HG03064 (cell line): Measurements from ENCODE around the gene MAPKAP1.
"Not testable (repeated sequence)": the region's sequence is repeated elsewhere in the genome, so short reads cannot be mapped to it uniquely, and the experiment has no call there.

Source experiments
- ATAC-seq: cut with Tn5 transposase; IDR thresholded peaks from one replicate; pipeline ENCODE4 v1.9.1; 2021; ENCODE audit warnings: low read depth; ENCODE audit not compliant: unreplicated experiment

MAPKAP1 gene

DNA sequence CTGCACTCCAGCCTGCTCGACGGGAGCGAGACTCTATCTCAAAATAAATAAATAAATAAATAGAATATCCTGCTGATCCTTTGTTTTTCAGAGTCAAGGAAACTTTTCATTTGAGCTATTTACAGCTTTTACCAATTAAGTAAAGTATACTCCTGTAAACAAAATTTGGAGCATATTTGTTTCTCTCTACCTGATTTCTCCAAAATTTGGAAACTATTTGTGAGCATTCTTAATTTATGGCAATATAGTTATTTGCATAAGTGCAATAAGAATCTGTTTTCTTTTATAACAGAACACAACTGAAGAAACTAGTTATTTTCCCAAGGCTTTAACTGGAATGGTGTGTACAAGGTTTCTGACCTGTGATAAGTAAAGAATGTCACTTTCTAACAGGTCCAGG, 135.2 kb downstream of the MAPKAP1 start:
- ATAC-seq = not testable (repeated sequence)

DNA sequence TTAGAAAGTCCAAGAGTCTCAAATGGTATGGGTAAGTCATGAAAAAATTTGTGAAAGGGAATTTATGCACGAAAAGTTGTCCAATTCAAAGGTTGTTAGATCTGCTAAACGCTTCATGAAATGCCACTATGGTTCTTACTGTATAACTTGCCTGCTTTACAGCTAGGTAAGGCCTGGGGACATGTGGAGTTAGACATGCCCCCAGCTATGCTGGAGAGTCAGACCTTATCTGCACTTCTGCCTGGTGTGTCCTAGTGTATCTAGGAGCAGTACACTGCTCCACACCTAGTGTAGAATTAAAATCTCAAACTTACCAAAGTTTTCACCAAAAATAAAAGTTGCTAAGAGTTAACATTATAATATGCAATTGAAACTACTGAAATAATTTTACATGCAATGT, 136.8 kb downstream of the MAPKAP1 start:
- no peak for ATAC-seq

- no peak for ATAC-seq
Measured at GRCh38 chr9:125568621-125569020, 138.4 kb downstream of the MAPKAP1 start.

DNA sequence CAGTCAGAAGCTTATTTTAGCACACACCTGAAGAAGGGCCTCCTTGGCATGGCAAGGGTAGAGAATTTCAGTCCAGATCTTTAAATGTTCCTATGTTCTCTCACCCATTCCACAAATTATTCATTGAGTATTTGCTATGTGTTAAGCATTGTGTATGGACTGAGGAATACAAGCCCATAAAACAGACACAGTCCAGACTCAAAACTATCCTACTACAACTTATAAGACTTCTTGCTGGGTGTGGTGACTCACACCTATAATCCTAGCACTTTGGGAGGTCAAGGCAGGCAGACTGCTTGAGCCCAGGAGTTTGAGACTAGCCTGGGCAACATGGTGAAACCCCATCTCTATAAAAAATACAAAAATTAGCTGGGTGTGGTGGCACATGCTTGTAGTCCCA, 141.0 kb downstream of the MAPKAP1 start:
- ATAC-seq = not testable (repeated sequence)

DNA sequence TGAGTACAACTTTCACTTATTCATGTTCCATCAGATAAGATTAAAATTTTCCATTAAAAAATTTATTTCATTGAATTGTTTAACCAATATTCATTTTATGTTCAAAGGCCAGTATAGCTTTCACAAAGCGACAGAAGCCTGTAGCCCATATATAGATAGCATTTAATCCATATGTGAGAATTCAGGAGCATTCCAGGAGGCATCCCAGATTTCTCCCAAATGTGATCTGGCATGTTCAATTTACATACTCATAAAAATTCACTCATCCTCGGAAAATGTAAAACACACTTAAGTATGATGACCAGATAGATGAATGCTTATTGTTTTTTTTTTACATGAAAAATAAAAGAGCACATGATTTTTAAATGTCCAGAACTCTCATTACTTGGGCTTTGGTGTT, 141.9 kb downstream of the MAPKAP1 start:
- ATAC-seq = no peak

DNA sequence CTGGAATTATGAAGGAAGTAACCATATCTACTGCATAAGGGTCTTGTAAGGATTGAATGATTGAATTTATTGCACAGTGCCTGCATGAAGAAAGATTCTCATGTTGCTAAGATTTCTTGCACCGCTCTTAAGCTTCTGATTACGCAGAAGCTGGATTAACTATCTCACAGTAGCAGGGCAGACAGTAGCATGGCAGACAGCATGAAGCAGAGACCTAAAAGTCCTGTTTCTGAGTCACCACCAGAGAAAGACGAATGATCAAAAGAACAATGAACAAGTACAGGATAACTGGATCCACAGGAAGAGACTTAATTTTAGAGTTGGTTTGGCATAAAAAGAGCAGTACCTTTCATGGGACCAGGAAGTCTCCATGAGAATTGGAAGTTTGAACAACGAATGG, 142.4 kb downstream of the MAPKAP1 start:
- no peak for ATAC-seq

GRCh38 chr9:125561509-125562148, 145.4 kb downstream of the MAPKAP1 start:
- ATAC-seq = no peak

- no peak for ATAC-seq
Measured at GRCh38 chr9:125559894-125560293, 147.1 kb downstream of the MAPKAP1 start.

GRCh38 chr9:125559194-125559593, 147.8 kb downstream of the MAPKAP1 start:
- no peak for ATAC-seq

- no peak for ATAC-seq
Measured at GRCh38 chr9:125558453-125559092, 148.4 kb downstream of the MAPKAP1 start.

DNA sequence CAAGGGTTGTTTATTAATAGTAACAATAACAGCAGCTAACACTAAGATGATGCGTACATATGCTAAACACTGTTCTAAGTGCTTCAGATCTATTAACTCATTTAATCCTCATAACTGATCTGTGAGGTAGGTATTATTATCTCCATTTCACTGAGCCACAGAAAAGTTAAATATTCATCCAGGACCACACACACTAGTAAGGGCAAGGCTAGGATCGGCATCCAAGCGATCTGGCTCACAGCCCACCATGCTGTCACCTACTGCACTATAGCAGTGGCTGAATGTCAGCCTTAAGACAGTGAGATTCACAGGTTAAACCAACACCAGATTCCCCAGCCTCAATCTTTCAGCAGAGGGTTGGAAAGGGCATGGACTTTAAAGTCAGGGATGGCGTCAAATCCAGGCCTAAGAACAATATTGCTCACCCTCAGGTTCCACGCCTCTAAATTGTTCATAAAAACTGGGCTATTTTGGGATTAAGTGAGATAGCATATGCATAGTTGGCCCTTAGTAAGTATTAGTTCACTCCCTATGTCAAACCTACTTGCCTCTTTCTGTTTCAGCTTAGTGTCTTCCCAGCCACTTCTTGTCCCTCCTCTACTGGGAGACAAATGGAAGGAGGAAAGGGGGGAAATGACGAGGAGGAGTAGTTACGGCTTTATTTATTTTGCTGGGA, 150.8 kb downstream of the MAPKAP1 start:
- ATAC-seq = no peak

GRCh38 chr9:125554726-125555125, 152.3 kb downstream of the MAPKAP1 start:
- no peak for ATAC-seq

GRCh38 chr9:125551781-125552180, 155.2 kb downstream of the MAPKAP1 start:
- no peak for ATAC-seq

DNA sequence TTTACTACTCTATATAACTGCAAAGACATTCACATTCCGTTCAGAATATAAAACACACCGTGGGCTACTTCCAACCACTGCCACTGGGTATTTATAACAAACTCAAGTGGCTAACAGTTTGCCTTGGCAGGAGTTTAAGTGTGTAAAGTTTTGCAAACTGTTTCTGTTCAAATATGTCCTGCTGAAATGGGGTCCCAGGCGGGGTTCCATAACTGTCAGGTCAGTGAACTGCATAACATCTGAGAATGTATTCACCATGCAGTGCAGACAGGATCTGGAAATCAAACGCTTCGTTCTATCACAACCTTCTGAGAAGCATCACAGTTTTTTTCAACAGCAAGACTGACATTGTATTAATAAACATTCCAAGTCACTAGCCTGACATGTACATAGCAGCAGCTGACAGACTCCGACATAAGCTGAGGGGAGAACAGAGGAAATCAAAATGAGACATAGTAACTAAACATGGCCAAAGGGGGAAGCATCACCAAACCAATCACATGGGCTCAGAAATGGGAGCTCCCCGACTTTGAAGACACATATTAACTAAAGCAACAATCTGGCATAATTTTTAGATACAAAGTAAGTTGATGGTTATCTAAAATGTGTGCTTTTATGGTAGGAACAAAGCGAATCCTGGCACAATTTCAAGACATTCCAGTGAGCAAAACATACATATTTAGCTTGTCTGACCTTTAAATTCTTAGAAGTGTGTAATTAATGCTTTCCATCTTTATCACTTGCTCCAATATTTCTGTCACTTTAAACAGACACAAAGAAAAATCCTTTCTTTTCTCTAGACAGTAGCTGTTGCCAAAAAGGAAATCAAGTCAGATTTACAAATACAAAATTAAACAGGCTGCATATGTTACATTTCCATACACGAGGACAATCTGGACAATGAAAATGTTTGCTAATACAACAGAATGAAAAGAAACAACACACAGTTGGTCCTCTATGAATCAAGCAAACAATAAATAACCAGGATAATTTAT, 156.8 kb downstream of the MAPKAP1 start:
- no peak for ATAC-seq

DNA sequence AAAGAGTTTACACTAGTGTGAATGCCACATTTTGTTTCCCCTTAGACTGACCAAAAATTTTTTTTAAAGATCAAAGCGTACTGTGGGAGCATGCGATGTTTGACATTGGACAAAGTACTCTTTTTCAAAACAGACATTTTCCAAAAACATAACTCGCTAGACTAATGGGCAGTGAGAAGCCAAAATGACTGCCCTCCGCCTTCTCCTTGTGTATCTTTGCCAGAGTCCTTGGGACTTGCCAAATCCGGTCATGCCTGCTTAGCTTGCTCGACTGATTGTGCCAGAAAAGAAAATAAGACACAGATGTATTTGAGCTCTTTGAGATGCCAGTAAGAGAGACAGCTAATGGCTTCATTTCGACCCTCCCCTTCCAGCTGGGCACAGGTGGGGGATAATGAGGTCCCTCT, 157.5 kb downstream of the MAPKAP1 start:
- ATAC-seq = no peak

DNA sequence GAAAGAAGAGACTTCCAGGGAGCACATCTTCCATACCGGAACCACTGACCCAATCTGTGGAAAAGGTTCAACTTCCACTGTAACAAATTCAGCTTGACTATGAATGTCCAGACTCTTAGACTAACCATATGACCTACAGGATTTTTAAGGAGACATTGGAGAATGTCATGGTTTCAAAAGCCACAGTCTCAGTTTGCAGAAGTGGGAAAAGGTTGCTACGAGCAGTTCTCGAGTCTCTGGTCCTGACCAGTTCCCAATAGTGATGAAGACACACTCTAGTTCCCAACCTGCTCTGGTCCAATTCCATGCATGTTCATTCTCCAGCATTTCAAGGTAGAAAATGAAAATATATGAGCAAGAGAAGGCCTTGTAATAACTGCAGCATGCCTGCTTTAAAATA, 158.0 kb downstream of the MAPKAP1 start:
- ATAC-seq = no peak

GRCh38 chr9:125548141-125548540, 158.9 kb downstream of the MAPKAP1 start:
- no peak for ATAC-seq

DNA sequence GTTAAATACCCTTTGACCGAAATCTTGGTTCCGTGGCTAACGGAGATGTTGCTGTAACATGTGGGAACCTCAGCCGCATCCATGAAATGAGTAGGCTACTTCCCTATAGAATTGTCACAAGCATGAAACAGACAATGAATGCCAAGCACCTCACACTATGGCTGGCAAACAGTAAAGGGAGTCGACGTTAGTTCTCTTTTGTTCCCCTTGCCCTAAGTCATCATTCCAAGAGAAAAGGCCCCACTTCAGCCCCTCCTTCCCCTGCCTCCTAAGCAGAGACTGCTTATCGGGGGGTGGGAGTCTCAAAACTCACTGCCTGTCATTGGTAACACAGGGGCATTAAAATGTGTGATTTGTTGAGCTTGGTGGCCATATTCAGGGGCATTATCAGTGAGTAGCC, 159.6 kb downstream of the MAPKAP1 start:
- ATAC-seq = no peak

- ATAC-seq = no peak
Measured at GRCh38 chr9:125545845-125546244, 161.2 kb downstream of the MAPKAP1 start.

GRCh38 chr9:125544988-125545651, 161.9 kb downstream of the MAPKAP1 start:
- no peak for ATAC-seq
